Bone marrow (tissue), 2 donors: ENCODE measurements around the gene SENP2.
A peak's percentile ranks its signal among the peaks of the same experiment; 100 is the strongest.
"Not testable (repeated sequence)": the region's sequence is repeated elsewhere in the genome, so short reads cannot be mapped to it uniquely, and the experiment has no call there.

Experiments used
- DNase-seq, 2 donors: peaks; one replicate each; lab custom pipeline; 2025; lab: John Stamatoyannopoulos, UW

SENP2 gene

DNA sequence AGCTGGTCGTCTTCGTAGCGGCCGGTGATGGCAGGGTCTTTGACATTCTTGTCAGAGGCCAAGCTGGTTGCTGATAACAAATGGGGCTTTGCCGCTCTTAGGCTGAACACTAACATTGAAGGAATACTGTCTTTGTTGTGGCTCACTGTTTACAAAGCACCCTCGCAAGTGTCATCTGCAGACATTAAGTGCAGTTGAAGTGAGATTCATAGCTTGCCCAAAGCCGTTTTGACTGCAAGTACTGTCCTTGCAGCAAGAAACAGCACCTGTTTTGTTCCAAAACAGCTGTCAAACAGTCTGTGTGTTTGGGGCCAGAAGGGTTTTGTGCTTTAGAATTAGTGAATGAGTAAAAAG lies 568 bp downstream of the SENP2 start:
- no peak for DNase-seq

DNA sequence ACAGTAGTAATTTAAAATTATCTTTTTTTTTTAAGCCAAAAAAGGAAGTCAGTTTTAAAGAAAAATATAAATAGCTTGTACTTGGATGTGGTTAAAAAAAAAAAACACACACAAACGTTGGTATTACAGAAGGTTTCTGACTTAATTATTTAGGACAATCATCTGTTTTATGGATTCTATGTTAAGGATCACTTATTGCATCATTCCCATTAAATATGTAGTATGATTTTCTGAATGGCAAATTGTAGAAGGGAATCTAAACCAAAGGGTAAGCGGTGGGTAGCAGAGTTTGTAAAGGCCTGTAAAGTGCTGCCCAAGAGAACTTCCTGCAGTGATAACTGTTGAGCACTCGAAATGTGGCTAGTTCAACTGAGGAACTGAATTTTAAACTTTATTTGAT lies 8.0 kb downstream of the SENP2 start:
- no peak for DNase-seq

DNA sequence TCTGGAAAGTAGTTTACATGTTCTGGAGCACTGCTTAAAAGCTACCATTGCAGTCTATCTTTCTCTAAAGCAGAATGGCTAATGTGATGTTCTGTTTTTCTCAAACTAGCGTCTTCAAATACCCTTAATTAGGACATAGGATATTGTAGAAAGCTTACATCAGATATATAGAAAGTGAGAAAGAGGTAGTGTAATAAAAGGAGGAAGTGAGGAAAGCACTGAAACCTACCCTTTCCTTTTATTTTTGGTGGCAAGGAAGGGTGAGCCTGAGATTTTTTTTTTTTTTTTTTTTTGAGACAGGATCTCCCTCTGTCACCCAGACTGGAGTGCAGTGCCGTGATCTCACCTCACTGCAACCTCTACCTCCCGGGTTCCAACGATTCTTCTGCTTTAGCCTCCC lies 9.4 kb downstream of the SENP2 start:
- DNase-seq, result peak in 1 of 2 donors; percentile 6

- DNase-seq, result no peak
Observed at GRCh38 chr3:185605566-185605965, 19.5 kb downstream of the SENP2 start.

GRCh38 chr3:185606196-185606595 lies 20.1 kb downstream of the SENP2 start:
- DNase-seq, result no peak

- no peak for DNase-seq
Observed at GRCh38 chr3:185613016-185613415, 26.9 kb downstream of the SENP2 start.

- DNase-seq, result no peak
Observed at GRCh38 chr3:185623939-185624665, 38.0 kb downstream of the SENP2 start.

GRCh38 chr3:185625784-185626183 lies 39.7 kb downstream of the SENP2 start:
- DNase-seq, result no peak

DNA sequence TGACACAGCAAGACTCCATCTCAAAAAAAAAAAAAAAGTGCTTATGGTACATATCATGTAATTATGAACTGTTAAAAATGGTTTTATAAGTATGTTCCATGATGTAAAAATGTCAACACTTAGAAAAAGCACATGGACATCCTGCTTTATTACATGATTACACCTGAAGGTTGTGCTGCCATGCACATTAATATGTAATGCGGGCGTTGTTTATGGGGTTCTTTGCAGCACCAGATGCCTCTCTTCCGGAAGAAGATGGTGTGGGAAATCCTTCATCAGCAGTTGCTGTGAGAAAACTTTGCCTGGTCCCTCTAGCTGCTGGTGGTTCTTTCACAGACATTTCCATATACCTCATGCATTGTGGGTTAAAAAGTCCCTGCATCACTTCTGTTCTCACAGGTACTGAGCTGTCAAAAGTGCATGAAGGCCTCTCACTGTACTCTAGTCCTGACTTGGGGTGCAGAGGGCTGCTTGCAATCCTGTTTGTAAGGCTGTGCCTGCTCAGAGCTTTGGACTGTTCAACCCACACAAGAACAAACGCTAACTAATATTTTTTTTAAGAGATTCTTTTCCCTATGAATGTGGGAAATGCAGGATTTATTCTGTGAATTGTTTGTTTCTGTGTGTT lies 43.6 kb downstream of the SENP2 start:
- DNase-seq, result no peak

- DNase-seq, result no peak
Observed at GRCh38 chr3:185630182-185630622, 44.1 kb downstream of the SENP2 start.

DNA sequence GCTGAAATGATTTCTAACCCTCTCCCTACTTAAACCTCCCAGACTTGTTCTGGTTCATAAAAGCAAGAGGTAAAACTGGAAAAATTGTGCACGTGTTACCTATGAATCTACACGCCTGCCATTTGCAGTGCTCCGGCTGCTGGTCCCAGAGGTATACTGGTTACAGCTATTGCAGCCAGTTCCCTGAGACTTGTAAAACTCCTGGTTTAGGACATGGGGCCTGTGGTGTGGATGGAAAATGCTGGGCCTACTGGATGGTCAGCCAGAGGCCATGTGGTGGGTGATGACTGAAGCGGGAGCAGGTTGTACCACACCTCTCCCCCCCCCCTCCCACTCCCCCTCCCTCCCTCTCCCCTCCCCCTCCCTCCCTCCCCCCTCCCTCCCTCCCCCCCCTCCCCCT lies 45.0 kb downstream of the SENP2 start:
- no peak for DNase-seq

DNA sequence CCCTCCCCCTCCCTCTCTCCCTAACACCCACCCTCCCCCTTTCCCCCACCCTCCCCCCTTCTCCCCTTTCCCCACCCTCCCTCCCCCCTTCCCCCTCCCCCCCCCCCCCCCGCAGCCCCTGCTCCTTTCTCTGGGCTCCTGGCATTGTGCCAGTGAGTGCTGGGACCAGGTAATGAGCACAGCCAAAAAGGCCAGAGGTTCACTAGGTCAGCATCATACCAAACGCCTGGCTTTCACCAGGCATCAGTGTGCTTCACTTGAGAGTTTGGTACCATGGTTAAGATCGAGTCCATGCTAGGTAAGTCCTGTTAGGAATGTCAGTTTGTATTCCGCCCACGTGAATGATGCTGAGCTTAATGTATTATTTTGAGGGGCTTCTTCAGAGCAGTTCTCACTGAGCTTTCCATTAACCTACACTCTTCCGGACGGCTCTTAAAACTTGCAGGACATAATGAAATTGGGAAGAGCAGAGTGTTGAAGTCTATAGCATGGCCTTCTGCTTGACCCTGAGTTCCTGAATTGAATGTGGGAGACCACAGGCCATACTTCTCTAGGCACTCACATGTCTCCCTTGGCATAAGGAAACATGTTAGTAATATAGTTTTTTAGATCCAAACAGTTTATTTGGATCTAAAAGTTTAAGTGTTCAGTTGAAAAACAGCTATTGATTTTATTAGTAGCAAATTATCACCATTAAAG lies 45.6 kb downstream of the SENP2 start:
- no peak for DNase-seq

DNA sequence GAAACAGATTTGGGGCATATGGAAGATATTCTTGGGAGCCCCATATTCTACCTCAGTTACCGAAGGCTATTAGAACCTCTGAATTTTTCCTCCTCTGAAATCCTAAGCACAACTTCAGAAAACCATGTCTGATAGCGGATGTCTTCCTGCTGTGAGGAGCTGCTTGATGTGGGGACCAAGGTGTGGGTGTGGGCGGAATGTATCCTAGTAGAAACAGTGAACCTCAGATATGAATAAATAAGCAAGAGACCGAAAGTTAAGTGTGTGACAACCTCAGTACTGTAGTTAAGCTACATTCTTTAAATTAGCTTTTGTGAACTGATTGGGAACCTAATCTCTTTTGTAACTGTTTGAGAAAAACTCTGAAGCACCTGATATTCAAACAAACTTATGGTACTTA lies 46.9 kb downstream of the SENP2 start:
- DNase-seq, result no peak

- DNase-seq, result no peak
Observed at GRCh38 chr3:185637388-185637787, 51.3 kb downstream of the SENP2 start.

- DNase-seq, result not testable (repeated sequence)
Observed at GRCh38 chr3:185638651-185639050, 52.6 kb downstream of the SENP2 start.

DNA sequence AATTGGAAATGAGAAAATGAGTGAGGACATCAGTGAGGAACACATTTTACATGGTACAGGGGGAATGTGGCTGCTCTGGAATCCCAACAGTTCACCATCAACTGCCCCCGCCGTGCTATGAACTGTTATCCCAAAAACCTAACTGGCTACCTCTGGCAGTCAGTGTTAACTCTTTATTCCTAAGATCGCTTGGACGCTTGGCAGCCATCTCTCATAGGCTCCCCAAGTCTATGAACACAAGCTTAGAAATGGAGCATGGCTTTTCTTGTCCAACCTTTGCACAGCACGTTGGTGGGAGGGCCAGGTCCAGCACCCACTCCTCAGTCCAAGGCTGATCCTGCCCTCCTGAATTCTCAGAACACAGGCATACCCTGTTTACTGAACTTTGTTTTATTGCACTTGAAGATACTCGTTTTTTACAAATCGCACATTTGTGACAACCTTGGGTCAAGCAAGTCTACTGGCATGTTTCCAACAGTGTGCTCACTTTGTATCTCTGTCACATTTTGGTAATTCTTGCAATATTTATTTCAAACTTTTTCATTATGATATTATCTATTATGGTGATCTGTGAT lies 53.6 kb downstream of the SENP2 start:
- no peak for DNase-seq

GRCh38 chr3:185640308-185640707 lies 54.2 kb downstream of the SENP2 start:
- no peak for DNase-seq

- not testable (repeated sequence) for DNase-seq
Observed at GRCh38 chr3:185645191-185645590, 59.1 kb downstream of the SENP2 start.

GRCh38 chr3:185645596-185646381 lies 59.7 kb downstream of the SENP2 start:
- DNase-seq, result no peak

GRCh38 chr3:185646382-185647133 lies 60.5 kb downstream of the SENP2 start:
- DNase-seq, result no peak

DNA sequence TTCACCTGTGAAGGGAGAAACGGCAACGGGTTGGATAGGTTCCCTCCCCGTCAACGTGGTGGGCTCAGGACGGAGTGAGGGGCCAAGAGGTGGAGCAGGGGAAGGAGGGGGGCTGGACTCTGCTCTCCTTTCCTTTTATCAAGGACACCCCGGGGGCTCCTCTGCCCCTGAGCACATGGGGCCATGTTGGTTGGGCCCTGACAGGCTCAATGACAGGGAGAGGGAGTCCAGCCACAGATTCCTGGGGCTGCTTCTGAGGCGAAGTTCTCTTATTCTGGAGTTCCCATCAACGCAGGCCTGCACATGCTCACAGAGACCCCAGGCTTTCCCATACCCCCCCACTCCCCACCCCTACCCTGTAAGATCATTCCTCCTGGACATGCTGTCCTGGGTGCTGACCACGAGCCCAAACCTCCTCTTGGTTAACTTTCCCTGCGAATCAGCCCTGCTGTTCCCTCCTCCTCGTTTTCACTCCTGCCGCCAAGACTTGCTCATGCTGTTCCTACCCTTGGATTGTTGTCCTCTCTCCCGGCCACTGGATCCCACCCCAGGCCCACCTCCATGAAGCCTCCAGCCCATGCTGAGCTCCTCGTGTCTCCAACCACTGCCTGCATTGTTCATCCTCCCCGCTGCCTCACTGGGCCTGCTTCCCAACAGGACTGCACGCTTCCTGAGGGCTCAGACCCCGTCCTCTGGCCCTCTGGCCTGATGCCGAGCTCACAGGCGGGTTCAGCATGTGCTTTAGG lies 61.2 kb downstream of the SENP2 start:
- no peak for DNase-seq
